Measurements from ENCODE around the gene MAN1C1.

DNA sequence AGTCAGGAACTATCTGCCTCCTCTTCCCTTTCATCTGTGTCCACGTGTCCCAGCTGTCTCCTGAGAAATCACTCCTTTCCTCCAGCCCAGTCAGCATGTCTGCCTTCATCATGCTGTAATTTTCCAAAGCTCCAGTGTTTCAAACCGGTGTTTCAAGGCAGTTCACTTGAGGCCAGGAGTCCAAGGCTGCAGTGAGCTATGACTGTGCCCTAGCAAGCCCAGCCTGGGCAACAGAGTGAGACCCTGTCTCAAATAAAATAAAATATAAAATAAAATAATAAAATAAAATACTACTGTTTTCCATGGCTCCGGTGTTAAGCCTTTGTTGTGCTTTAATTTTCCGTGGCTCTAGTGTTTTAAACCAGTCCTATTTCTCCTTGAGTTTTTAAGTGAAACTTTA is 175.5 kb downstream of the MAN1C1 start:
- TF ChIP-seq RARB (CRISPR knock-in tag; IDR thresholded peaks at IDR 0.05) (no peak), TOX (CRISPR knock-in tag; IDR thresholded peaks at IDR 0.05; ENCODE audit: borderline replicate concordance) (no peak)

Data from SK-N-SH treated with all-trans-retinoic acid at 6 μM for 48 hours (cell line).